Neutrophil (primary cell): Measurements from ENCODE around the gene TBC1D14.

Experiments
- H3K27ac ChIP-seq: fragments of 200-600 bp; sonication (generic); 2 replicates; pipeline ENCODE4 v1.5.1; 2016; ENCODE audit warnings: mild to moderate bottlenecking, moderate library complexity
- H3K27me3 ChIP-seq: fragments of 200-600 bp; sonication (generic); 2 replicates; pipeline ENCODE4 v1.6.0; 2016; ENCODE audit warnings: mild to moderate bottlenecking
- H3K36me3 ChIP-seq: fragments of 200-600 bp; sonication (generic); 2 replicates; pipeline ENCODE4 v1.5.1; 2017
- H3K4me1 ChIP-seq, 2 experiments: fragments of 200-600 bp in 1 of 2; sonication (generic) in 1 of 2; 1 replicate in 1 of 2; 2 replicates in 1 of 2; pipeline versions ENCODE4 v1.5.1 to v1.6.1; 2013 to 2016; ENCODE audit warnings: low read depth in 1 of 2, low read length in 1 of 2, mild to moderate bottlenecking in 1 of 2, moderate library complexity in 1 of 2; ENCODE audit not compliant: control insufficient read depth in 1 of 2, insufficient read depth in 1 of 2
- H3K4me3 ChIP-seq, 2 experiments: fragments of 200-600 bp in 1 of 2; sonication (generic) in 1 of 2; 1 replicate in 1 of 2; 2 replicates in 1 of 2; pipeline ENCODE4 v1.5.1; 2013 to 2016; ENCODE audit warnings: low read depth in 1 of 2, low read length in 1 of 2, mild to moderate bottlenecking in 1 of 2, moderate library complexity in 1 of 2
- H3K9me3 ChIP-seq: fragments of 200-600 bp; sonication (generic); 2 replicates; pipeline ENCODE4 v1.5.1; 2016
- CTCF ChIP-seq: fragments of 200-600 bp; sonication (generic); IDR thresholded peaks from 2 replicates; pipeline ENCODE4 v1.5.1; 2016; ENCODE audit warnings: antibody characterized with exemption

The TBC1D14 gene

GRCh38 chr4:7027284-7027683, 117.7 kb downstream of the TBC1D14 start:
- H3K27ac ChIP-seq, result no peak overlapping the region
- TF ChIP-seq CTCF, result no peak
- H3K36me3 ChIP-seq, result peaks cover 97% of the 10 kb centered on the region
- no peak overlapping the region for H3K4me3 ChIP-seq
- H3K27me3 ChIP-seq, result no peaks in the 10 kb centered on the region
- no peaks in the 10 kb centered on the region for H3K9me3 ChIP-seq
- H3K4me1 ChIP-seq, result no peaks in the 10 kb centered on the region

- H3K27me3 ChIP-seq, result no peaks in the 10 kb centered on the region
- H3K27ac ChIP-seq, result no peak overlapping the region
- no peak overlapping the region for H3K4me3 ChIP-seq
- peaks cover 96% of the 10 kb centered on the region for H3K36me3 ChIP-seq
- H3K4me1 ChIP-seq, result no peaks in the 10 kb centered on the region
- no peaks in the 10 kb centered on the region for H3K9me3 ChIP-seq
- TF ChIP-seq CTCF, result no peak
Observed at GRCh38 chr4:7027913-7028312, 118.3 kb downstream of the TBC1D14 start.

- H3K27me3 ChIP-seq, result no peaks in the 10 kb centered on the region
- H3K36me3 ChIP-seq, result peaks cover 90% of the 10 kb centered on the region
- TF ChIP-seq CTCF, result no peak
- no peak overlapping the region for H3K4me3 ChIP-seq
- H3K27ac ChIP-seq, result no peak overlapping the region
- no peaks in the 10 kb centered on the region for H3K9me3 ChIP-seq
- H3K4me1 ChIP-seq, result no peaks in the 10 kb centered on the region
Observed at GRCh38 chr4:7029212-7029611, 119.6 kb downstream of the TBC1D14 start.

GRCh38 chr4:7029921-7030320, 120.3 kb downstream of the TBC1D14 start:
- no peak for TF ChIP-seq CTCF
- Histone ChIP-seq H3K27ac (no peak overlapping the region), H3K9me3 (no peaks in the 10 kb centered on the region), H3K4me3 (no peak overlapping the region), H3K27me3 (no peaks in the 10 kb centered on the region), H3K36me3 (peaks cover 83% of the 10 kb centered on the region), H3K4me1 (no peaks in the 10 kb centered on the region)

- Histone ChIP-seq H3K9me3 (no peaks in the 10 kb centered on the region), H3K36me3 (peaks cover 74% of the 10 kb centered on the region), H3K27me3 (no peaks in the 10 kb centered on the region), H3K4me3 (no peak overlapping the region), H3K4me1 (no peaks in the 10 kb centered on the region), H3K27ac (no peak overlapping the region)
- no peak for TF ChIP-seq CTCF
Observed at GRCh38 chr4:7030856-7031255, 121.2 kb downstream of the TBC1D14 start.
